GM18519 (cell line): ENCODE data around the gene BSPRY.
"Not testable (repeated sequence)": the region's sequence is repeated elsewhere in the genome, so short reads cannot be mapped to it uniquely, and the experiment has no call there.

ENCODE experiments used
- ATAC-seq: cut with Tn5 transposase; IDR thresholded peaks from one replicate; pipeline ENCODE4 v1.9.1; 2021; ENCODE audit warnings: mild to moderate bottlenecking, moderate library complexity; ENCODE audit not compliant: unreplicated experiment, low FRiP score

BSPRY gene

GRCh38 chr9:113340011-113340699 is 9.2 kb upstream of the BSPRY start, which contains the start of gene WDR31:
Gene WDR31 (minus strand): TSS chr9:113340275. CDS start chr9:113332022, 8,253 bp downstream.
- ATAC-seq: peak; percentile 86

- ATAC-seq: no peak
These were observed 7.5 kb upstream of the BSPRY start for GRCh38 chr9:113341712-113342410.

GRCh38 chr9:113343732-113344231 is 5.6 kb upstream of the BSPRY start:
- no peak for ATAC-seq

GRCh38 chr9:113345190-113345589 is 4.2 kb upstream of the BSPRY start:
- no peak for ATAC-seq

- ATAC-seq: no peak
These were observed 3.7 kb upstream of the BSPRY start for GRCh38 chr9:113345671-113346070.

- no peak for ATAC-seq
These were observed 904 bp upstream of the BSPRY start for GRCh38 chr9:113348437-113348836.

- ATAC-seq: no peak
These were observed 286 bp upstream of the BSPRY start for GRCh38 chr9:113349066-113349444.

- ATAC-seq: no peak
These were observed 843 bp downstream of the BSPRY start for GRCh38 chr9:113350107-113350661.

GRCh38 chr9:113350937-113351336 is 1.6 kb downstream of the BSPRY start:
- ATAC-seq: no peak

GRCh38 chr9:113352006-113352405 is 2.7 kb downstream of the BSPRY start:
- ATAC-seq: no peak

GRCh38 chr9:113352411-113352810 is 3.1 kb downstream of the BSPRY start:
- ATAC-seq: no peak

GRCh38 chr9:113355040-113355596 is 5.8 kb downstream of the BSPRY start:
- ATAC-seq: no peak

- ATAC-seq: no peak
These were observed 7.4 kb downstream of the BSPRY start for GRCh38 chr9:113356686-113357292.

GRCh38 chr9:113359385-113359784 is 10.0 kb downstream of the BSPRY start:
- no peak for ATAC-seq

GRCh38 chr9:113360242-113360842 is 11.0 kb downstream of the BSPRY start:
- ATAC-seq: no peak

GRCh38 chr9:113361304-113362018 is 12.1 kb downstream of the BSPRY start:
- no peak for ATAC-seq

- ATAC-seq: no peak
These were observed 14.0 kb downstream of the BSPRY start for GRCh38 chr9:113363336-113363735.

GRCh38 chr9:113364951-113365350 is 15.6 kb downstream of the BSPRY start:
- ATAC-seq: no peak

GRCh38 chr9:113365652-113366051 is 16.3 kb downstream of the BSPRY start:
- not testable (repeated sequence) for ATAC-seq
